Measurements from ENCODE around the gene LRRFIP2. TPM values are rescaled to one million over a fixed set of nuclear protein-coding genes. Genes with fewer than 3 reads are reported as not detected.

LRRFIP2 gene, protein sequence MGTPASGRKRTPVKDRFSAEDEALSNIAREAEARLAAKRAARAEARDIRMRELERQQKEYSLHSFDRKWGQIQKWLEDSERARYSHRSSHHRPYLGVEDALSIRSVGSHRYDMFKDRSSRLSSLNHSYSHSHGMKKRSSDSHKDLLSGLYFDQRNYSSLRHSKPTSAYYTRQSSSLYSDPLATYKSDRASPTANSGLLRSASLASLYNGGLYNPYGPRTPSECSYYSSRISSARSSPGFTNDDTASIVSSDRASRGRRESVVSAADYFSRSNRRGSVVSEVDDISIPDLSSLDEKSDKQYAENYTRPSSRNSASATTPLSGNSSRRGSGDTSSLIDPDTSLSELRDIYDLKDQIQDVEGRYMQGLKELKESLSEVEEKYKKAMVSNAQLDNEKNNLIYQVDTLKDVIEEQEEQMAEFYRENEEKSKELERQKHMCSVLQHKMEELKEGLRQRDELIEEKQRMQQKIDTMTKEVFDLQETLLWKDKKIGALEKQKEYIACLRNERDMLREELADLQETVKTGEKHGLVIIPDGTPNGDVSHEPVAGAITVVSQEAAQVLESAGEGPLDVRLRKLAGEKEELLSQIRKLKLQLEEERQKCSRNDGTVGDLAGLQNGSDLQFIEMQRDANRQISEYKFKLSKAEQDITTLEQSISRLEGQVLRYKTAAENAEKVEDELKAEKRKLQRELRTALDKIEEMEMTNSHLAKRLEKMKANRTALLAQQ
- total RNA-seq (2012; rRNA removed), result 20.6 and 45.8 TPM in 2 replicates
- polyA plus RNA-seq (2012; rRNA removed), result 27.6 and 31.0 TPM in 2 replicates
- polyA plus RNA-seq (2012; cell fraction: cytosol; rRNA removed), result 6.4 and 9.3 TPM in 2 replicates
- 8.9 and 43.4 TPM in 2 replicates for polyA plus RNA-seq (2012; cell fraction: nucleus; rRNA removed; ENCODE audit: low replicate concordance)
- Bru-seq, nascent RNA, result percentile 90 among the genes with signal in this experiment
- percentile 86 among the genes with signal in this experiment for BruChase-seq, experiment 1, labeled RNA remaining after a 6-hour chase
- BruChase-seq, experiment 2, labeled RNA remaining after a 2-hour chase, result percentile 87 among the genes with signal in this experiment
- long read RNA-seq, transcript LRRFIP2-205 (15 exons, 2,522 nt), result major isoform, 31 of 54 reads
- long read RNA-seq, transcript LRRFIP2-209 (15 exons, 1,989 nt), result minor isoform, 5 of 54 reads
- long read RNA-seq, partial matches to known transcripts, result 7 of 54 reads
- long read RNA-seq, other reads (novel, unspliced or antisense), result 10 of 54 reads

- H3K56ac ChIP-seq (ENCODE audit: extremely low read depth, insufficient read depth, low read length), result peak within 1 kb of the TSS; percentile 90
- DNase-seq (peak; percentile 82), ATAC-seq (ENCODE audit: low read depth) (no peak)
- H3K27ac ChIP-seq (ENCODE audit: insufficient read depth, low read length), result peak within 1 kb of the TSS; percentile 99
- peak within 1 kb of the TSS; percentile 97 for H3K9ac ChIP-seq (ENCODE audit: low read depth, low read length)
- peaks cover 7% of the 10 kb centered on the region for H3K36me3 ChIP-seq (ENCODE audit: control insufficient read depth, insufficient read depth, low read length)
- 100% methylated on average over 1 of the region's 5 CpGs; no CpG with 5 or more reads in 1 of the 2 experiments for WGBS, 2 experiments (ENCODE audit: extremely low coverage in 2 of 2, insufficient read length in 1 of 2)
- peak within 1 kb of the TSS; percentile 55 for H3K18ac ChIP-seq (ENCODE audit: low read depth, low read length)
- peak within 1 kb of the TSS; percentile 99 for H2AFZ ChIP-seq (replicated peaks; ENCODE audit: low read length, poor library complexity)
- H2BK20ac ChIP-seq (ENCODE audit: low read depth, low read length), result peak within 1 kb of the TSS; percentile 72
- peak within 1 kb of the TSS; percentile 92 for H2BK5ac ChIP-seq (ENCODE audit: low read depth, low read length, poor library complexity, severe bottlenecking)
- dilution Hi-C loops (cut with HindIII; ENCODE audit: low sequenced_read_pairs, unreplicated experiment), result no loop called here
- peak within 1 kb of the TSS; percentile 97 for H3K4ac ChIP-seq (ENCODE audit: low read depth, low read length)
- H3K4me2 ChIP-seq (ENCODE audit: low read depth, low read length), result peak within 1 kb of the TSS; percentile 73
- H4K20me1 ChIP-seq (ENCODE audit: insufficient read depth, low read length), result peaks cover 24% of the 10 kb centered on the region
- no peaks in the 10 kb centered on the region for H3K27me3 ChIP-seq (ENCODE audit: control insufficient read depth, insufficient read depth, low read length)
- peak within 1 kb of the TSS; percentile 93 for H2BK120ac ChIP-seq (ENCODE audit: low read depth, low read length)
- peak within 1 kb of the TSS; percentile 99 for H3K14ac ChIP-seq (replicated peaks; ENCODE audit: low read depth, low read length)
- ChIA-PET POLR2A (ENCODE audit: unreplicated experiment) (no interaction called here), CTCF (no interaction called here)
- H4K5ac ChIP-seq (ENCODE audit: low read depth, low read length), result peak within 1 kb of the TSS; percentile 17; the same call in 1 of the 2 replicates
- peak within 1 kb of the TSS; percentile 37; the same call in 1 of the 3 replicates for H2BK15ac ChIP-seq (ENCODE audit: low read depth, low read length)
- peak within 1 kb of the TSS; percentile 69 to 83; a peak in 3 of 4 replicates for H4K8ac ChIP-seq (ENCODE audit: low read depth in 2 of 2, low read length in 2 of 2)
- in situ Hi-C loops (cut with MboI; ENCODE audit: low sequenced_read_pairs), result no loop called here
- H3K4me3 ChIP-seq (ENCODE audit: insufficient read depth, low read depth, low read length), result peak within 1 kb of the TSS; percentile 97
- H2AK9ac ChIP-seq (replicated peaks; ENCODE audit: low read depth, low read length, poor library complexity), result peak within 1 kb of the TSS; percentile 99
- no peaks in the 10 kb centered on the region for H3K9me3 ChIP-seq (ENCODE audit: control insufficient read depth, insufficient read depth, low read length)
- no TSS peak for BruUV-seq (replicated peaks)
- H3K23ac ChIP-seq (ENCODE audit: low read depth, low read length), result peak within 1 kb of the TSS; percentile 100
- H3K79me1 ChIP-seq (ENCODE audit: low read depth in 1 of 2, low read length in 2 of 2), result peaks cover 6 to 47% of the 10 kb centered on the region in 2 experiments; a peak in 3 of 4 replicates
- no peak for TF ChIP-seq RAD21 (IDR thresholded peaks at IDR 0.05; ENCODE audit: low read length)
- peak; percentile 30; the same call in 1 of the 2 replicates for TF ChIP-seq FOS (IDR thresholded peaks at IDR 0.05; ENCODE audit: low read depth, low read length)
- TF ChIP-seq CEBPB (IDR thresholded peaks at IDR 0.05; ENCODE audit: low read depth, low read length), result peak; percentile 58
- TF ChIP-seq ELK1 (IDR thresholded peaks at IDR 0.05; ENCODE audit: borderline replicate concordance, low read depth, low read length), result no peak
- H3K9me1 ChIP-seq (ENCODE audit: insufficient read depth, low read length), result peaks cover 14% of the 10 kb centered on the region
- peak within 1 kb of the TSS; percentile 72 for H4K91ac ChIP-seq (ENCODE audit: insufficient read depth, low read depth, low read length)
- intact Hi-C loops (cut with micrococcal nuclease), result no loop called here
- H3K4me1 ChIP-seq (ENCODE audit: control insufficient read depth, insufficient read depth, low read length), result peaks cover 10% of the 10 kb centered on the region
- peak within 1 kb of the TSS; percentile 90; the same call in 1 of the 2 replicates for H2AK5ac ChIP-seq (ENCODE audit: low read depth, low read length)
Observed at GRCh38 chr3:37174532-37175126, at the start of gene LRRFIP2. TSS of gene LRRFIP2 (minus strand) at chr3:37174582. CDS start at chr3:37148983, 25,599 bp downstream.

All from IMR-90 (cell line).